ENCODE results near the gene CNTNAP2.

Gene CNTNAP2

DNA sequence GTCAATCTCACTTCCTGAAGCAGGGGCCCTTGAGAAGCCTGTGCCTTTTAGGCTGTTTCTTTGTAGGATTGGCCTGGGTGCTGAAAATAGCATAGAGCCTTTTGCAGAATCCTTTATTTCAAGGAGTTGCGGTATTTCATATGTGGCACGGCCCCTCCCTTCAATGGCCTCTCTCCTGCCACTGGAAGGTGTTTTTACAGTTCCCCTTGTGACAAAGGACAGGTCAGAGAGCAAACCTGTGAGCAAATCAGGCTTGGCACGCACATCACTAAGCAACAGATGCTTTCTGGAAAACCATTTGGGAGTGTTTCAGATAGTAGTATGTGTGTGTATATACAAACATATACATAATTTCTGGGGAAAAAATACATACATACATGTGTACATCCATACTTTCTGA, 2085.4 kb downstream of the CNTNAP2 start:
- TF ChIP-seq CTCF (IDR thresholded peaks at IDR 0.05; ENCODE audit: low read depth, low read length), result no peak

GRCh38 chr7:148204639-148205304, 2088.2 kb downstream of the CNTNAP2 start:
- H3K4me3 ChIP-seq (ENCODE audit: low read depth, low read length), result no peak overlapping the region
- TF ChIP-seq CTCF (IDR thresholded peaks at IDR 0.05; ENCODE audit: low read depth, low read length), result no peak

More for the DNA sequence above, 2085.4 kb downstream of the CNTNAP2 start:
- H3K4me3 ChIP-seq (ENCODE audit: low read depth, low read length), result no peak overlapping the region

- H3K4me3 ChIP-seq (ENCODE audit: low read depth, low read length), result no peak overlapping the region
- TF ChIP-seq CTCF (IDR thresholded peaks at IDR 0.05; ENCODE audit: low read depth, low read length), result no peak
Observed at GRCh38 chr7:148209643-148210190, 2093.1 kb downstream of the CNTNAP2 start.

DNA sequence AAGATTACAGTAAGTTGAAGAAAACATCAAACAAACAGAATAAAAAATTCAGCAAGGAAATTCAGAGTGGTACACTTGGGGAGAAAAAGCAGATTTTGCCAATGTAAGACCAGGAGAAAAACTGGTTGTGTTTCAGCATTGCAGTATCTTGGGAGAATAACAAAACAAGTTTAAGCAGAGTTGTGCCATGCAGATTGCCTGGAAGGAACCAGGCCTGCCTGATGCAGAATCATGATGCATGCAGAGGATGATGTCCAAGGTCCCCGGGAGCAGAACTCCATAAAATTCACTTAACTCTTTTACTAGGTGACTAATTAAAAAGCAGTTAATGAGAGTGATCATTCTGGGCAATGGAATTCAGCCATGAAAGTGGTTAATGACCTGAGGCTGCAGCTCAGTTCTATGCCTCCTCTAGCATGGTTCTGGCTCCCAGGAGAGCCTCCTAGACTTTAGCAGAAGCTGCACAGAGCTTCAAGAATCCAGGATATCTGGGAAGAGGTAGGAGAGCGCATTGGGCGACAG, 2094.3 kb downstream of the CNTNAP2 start:
- no peak overlapping the region for H3K4me3 ChIP-seq (ENCODE audit: low read depth, low read length)
- no peak for TF ChIP-seq CTCF (IDR thresholded peaks at IDR 0.05; ENCODE audit: low read depth, low read length)

DNA sequence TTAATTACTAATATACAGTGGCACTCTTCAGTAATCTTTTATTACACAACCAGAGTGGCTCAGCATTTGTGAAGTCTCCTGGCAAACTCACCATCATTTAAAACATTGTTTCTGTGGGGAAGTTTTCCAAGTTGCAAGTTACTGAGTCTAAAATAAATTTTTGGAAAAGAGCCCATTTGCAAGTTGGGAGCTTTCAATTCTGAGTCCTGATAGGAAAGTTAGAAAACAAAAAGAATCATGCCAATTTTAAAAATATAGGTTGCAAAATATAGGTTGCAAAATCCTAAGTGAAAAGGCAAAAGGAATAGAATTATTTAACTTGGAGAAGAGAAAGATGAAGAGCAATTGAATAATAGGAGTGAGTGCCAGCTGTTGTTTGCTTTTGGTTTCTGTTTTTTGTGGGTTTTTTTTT, 2095.1 kb downstream of the CNTNAP2 start:
- no peak for TF ChIP-seq CTCF (IDR thresholded peaks at IDR 0.05; ENCODE audit: low read depth, low read length)
- no peak overlapping the region for H3K4me3 ChIP-seq (ENCODE audit: low read depth, low read length)

GRCh38 chr7:148212731-148213130, 2096.1 kb downstream of the CNTNAP2 start:
- H3K4me3 ChIP-seq (ENCODE audit: low read depth, low read length), result no peak overlapping the region
- no peak for TF ChIP-seq CTCF (IDR thresholded peaks at IDR 0.05; ENCODE audit: low read depth, low read length)

- H3K4me3 ChIP-seq (ENCODE audit: low read depth, low read length), result no peak overlapping the region
Observed at GRCh38 chr7:148214101-148214500, 2097.5 kb downstream of the CNTNAP2 start.

More at GRCh38 chr7:148214101-148214500, 2097.5 kb downstream of the CNTNAP2 start:
- no peak for TF ChIP-seq CTCF (IDR thresholded peaks at IDR 0.05; ENCODE audit: low read depth, low read length)

All from WI38 (cell line).